Glutamatergic neuron (in vitro differentiated cells): ENCODE results near the gene BMP5. TPM values are rescaled to one million over a fixed set of nuclear protein-coding genes. Genes with fewer than 3 reads are reported as not detected.

Source experiments
- DNase-seq: peaks from one replicate; pipeline ENCODE4 v3.0.0; 2022
- H3K27ac Mint-ChIP-seq: one replicate; pipeline ENCODE4 v1.8.0; 2020; ENCODE audit warnings: mild to moderate bottlenecking, mixed read lengths, inconsistent platforms; ENCODE audit not compliant: unreplicated experiment
- H3K27me3 Mint-ChIP-seq: one replicate; pipeline ENCODE4 v1.8.0; 2020; ENCODE audit warnings: mild to moderate bottlenecking, moderate library complexity, mixed read lengths, inconsistent platforms; ENCODE audit not compliant: unreplicated experiment
- H3K36me3 Mint-ChIP-seq: one replicate; pipeline ENCODE4 v1.8.0; 2020; ENCODE audit warnings: mild to moderate bottlenecking, mixed read lengths, inconsistent platforms; ENCODE audit not compliant: unreplicated experiment
- H3K4me1 Mint-ChIP-seq: one replicate; pipeline ENCODE4 v1.8.0; 2020; ENCODE audit warnings: mild to moderate bottlenecking, low read depth, mixed read lengths, inconsistent platforms; ENCODE audit not compliant: unreplicated experiment
- H3K4me3 Mint-ChIP-seq: one replicate; pipeline ENCODE4 v1.8.0; 2020; ENCODE audit warnings: mild to moderate bottlenecking, mixed read lengths, inconsistent platforms; ENCODE audit not compliant: unreplicated experiment
- H3K9me3 Mint-ChIP-seq: one replicate; pipeline ENCODE4 v1.8.0; 2020; ENCODE audit warnings: mild to moderate bottlenecking, moderate library complexity, mixed read lengths, inconsistent platforms; ENCODE audit not compliant: unreplicated experiment
- CTCF ChIP-seq: fragments of 200-600 bp; sonication (generic); IDR thresholded peaks from one replicate; pipeline ENCODE4 v1.5.0; 2021; ENCODE audit not compliant: partially characterized antibody, unreplicated experiment
- total RNA-seq: library from RNA; stranded (reverse); fragmentation: NEBNext Ultra II Directional; extraction: Animal tissue kit (Norgen Biotek cat#: 25700); gene quantifications from one replicate; pipeline ENCODE4 v1.2.1, GENCODE V29; 2021; ENCODE audit not compliant: unreplicated experiment

The BMP5 gene
- total RNA-seq, 1 donor from 2014 or later = 1.1 TPM

- DNase-seq = no peak
Measured at GRCh38 chr6:55886185-55886836, 10.9 kb upstream of the BMP5 start.

GRCh38 chr6:55882718-55883569 lies 7.6 kb upstream of the BMP5 start:
- DNase-seq = no peak
- no peak for TF ChIP-seq CTCF
- Mint-ChIP-seq H3K36me3 (no peaks in the 10 kb centered on the region), H3K4me1 (no peaks in the 10 kb centered on the region), H3K27ac (no peak overlapping the region), H3K27me3 (no peaks in the 10 kb centered on the region), H3K4me3 (no peak overlapping the region), H3K9me3 (no peaks in the 10 kb centered on the region)

More at GRCh38 chr6:55886185-55886836, 10.9 kb upstream of the BMP5 start:
- Mint-ChIP-seq H3K9me3 (no peaks in the 10 kb centered on the region), H3K27ac (no peak overlapping the region), H3K27me3 (no peaks in the 10 kb centered on the region), H3K4me3 (no peak overlapping the region), H3K36me3 (no peaks in the 10 kb centered on the region), H3K4me1 (no peaks in the 10 kb centered on the region)
- TF ChIP-seq CTCF = peak; percentile 57

- Mint-ChIP-seq H3K27me3 (no peaks in the 10 kb centered on the region), H3K4me1 (peaks cover 3% of the 10 kb centered on the region), H3K27ac (no peak overlapping the region), H3K4me3 (no peak overlapping the region), H3K9me3 (no peaks in the 10 kb centered on the region), H3K36me3 (no peaks in the 10 kb centered on the region)
- TF ChIP-seq CTCF = no peak
- no peak for DNase-seq
Measured at GRCh38 chr6:55877283-55877682, 1.9 kb upstream of the BMP5 start.

GRCh38 chr6:55874316-55874715 lies 1.1 kb downstream of the BMP5 start:
- H3K36me3 Mint-ChIP-seq = no peaks in the 10 kb centered on the region
- H3K9me3 Mint-ChIP-seq = no peaks in the 10 kb centered on the region
- DNase-seq = no peak
- no peaks in the 10 kb centered on the region for H3K27me3 Mint-ChIP-seq
- no peak overlapping the region for H3K27ac Mint-ChIP-seq
- no peak overlapping the region for H3K4me3 Mint-ChIP-seq
- H3K4me1 Mint-ChIP-seq = peaks cover 3% of the 10 kb centered on the region
- TF ChIP-seq CTCF = no peak

GRCh38 chr6:55872866-55873265 lies 2.5 kb downstream of the BMP5 start:
- no peak for DNase-seq
- Mint-ChIP-seq H3K27me3 (no peaks in the 10 kb centered on the region), H3K4me3 (no peak overlapping the region), H3K36me3 (no peaks in the 10 kb centered on the region), H3K4me1 (peaks cover 6% of the 10 kb centered on the region), H3K9me3 (no peaks in the 10 kb centered on the region), H3K27ac (no peak overlapping the region)
- no peak for TF ChIP-seq CTCF
